ENCODE results near the gene GIMAP5. TPM values are rescaled to one million over a fixed set of nuclear protein-coding genes. Genes with fewer than 3 reads are reported as not detected.

GIMAP5 gene
- total RNA-seq, 2 experiments from 2014 or later: 111 to 149 TPM

Other genes starting within 250 kb of the GIMAP5 start
- 100 to 1,000 TPM; 239 to 244 TPM for gene GIMAP7, start 222.5 kb upstream of the GIMAP5 start, total RNA-seq
- gene GIMAP4, start 170.0 kb upstream of the GIMAP5 start, total RNA-seq: 100 to 1,000 TPM; 311 to 335 TPM
- gene GIMAP6, start 105.0 kb upstream of the GIMAP5 start, total RNA-seq: 100 to 1,000 TPM; 105 to 109 TPM
- 100 to 1,000 TPM in 1 of 2 experiments, 10 to 100 TPM in 1; 97.7 to 102 TPM for gene GIMAP2, start 51.7 kb upstream of the GIMAP5 start, total RNA-seq
- gene GIMAP1, start 20.8 kb upstream of the GIMAP5 start, total RNA-seq: 10 to 100 TPM; 18.1 to 19.6 TPM
- gene TMEM176B, start 62.9 kb downstream of the GIMAP5 start, total RNA-seq: not detected
- not detected for gene TMEM176A, start 63.4 kb downstream of the GIMAP5 start, total RNA-seq
- gene AOC1, start 115.1 kb downstream of the GIMAP5 start, total RNA-seq: not detected
- gene KCNH2, start 240.9 kb downstream of the GIMAP5 start, total RNA-seq: under 1 TPM; 0.27 to 0.30 TPM

Measured in activated CD4-positive, alpha-beta T cell treated with anti-CD3 and anti-CD28 coated beads, Interleukin-2, amount 10 ng/mL, durations not matched to agents 7 days and 5 days (primary cell).